HG03558 (cell line): ENCODE measurements around the gene AGFG1.
A peak's percentile ranks its signal among the peaks of the same experiment; 100 is the strongest.

Source experiments
- ATAC-seq: cut with Tn5 transposase; IDR thresholded peaks from one replicate; pipeline ENCODE4 v1.9.1; 2021; ENCODE audit warnings: moderate number of reproducible peaks; ENCODE audit not compliant: unreplicated experiment; ENCODE audit errors: extremely low read depth

AGFG1 gene

DNA sequence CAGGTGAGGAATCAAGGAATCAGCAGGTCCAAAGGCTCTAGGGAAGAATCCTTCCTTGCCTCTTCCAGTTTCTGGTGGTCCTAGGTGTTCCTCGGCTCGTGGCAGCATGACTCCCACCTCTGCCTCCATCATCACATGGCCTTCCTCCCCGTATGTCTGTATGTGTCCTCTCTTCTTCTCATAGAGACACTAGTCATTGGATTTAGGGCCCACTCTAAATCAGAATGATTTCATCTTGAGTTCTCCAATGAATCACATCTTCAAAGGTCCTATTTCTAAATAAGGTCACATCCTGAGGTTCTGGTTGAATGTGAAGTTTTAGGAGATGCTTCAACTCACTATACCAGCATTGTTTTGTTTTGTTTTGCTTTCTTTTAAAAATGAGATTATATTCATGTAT is 11.1 kb upstream of the AGFG1 start:
- ATAC-seq = no peak

DNA sequence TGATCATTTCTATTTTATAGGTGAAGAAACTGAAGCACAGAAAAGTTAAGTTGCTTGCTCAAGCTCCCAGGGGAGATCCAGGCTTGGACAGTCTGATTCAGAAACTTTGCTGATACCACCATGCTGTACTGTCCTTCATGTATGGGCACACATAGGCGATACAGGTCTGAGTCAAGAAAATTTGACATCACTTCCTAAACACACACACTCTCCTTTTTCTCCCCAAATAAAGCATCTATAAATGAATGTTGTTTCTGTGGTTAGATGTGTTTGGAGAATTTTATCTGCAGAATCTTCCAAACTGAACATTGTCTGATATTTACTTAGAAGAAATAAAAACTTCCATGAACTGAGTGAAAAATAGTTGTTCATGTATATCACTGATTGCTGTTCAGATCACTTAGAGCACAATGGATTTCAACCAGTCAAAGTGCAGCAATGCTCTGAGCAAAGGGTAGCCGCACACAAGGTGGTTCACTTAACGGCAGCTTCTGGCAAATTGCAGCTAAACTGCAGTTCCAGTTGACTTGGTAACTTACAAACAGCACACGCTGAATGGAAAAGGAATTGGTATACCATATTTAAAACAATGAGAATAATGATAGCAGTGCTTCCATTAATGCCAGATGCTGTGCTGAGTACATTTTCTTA is 10.0 kb upstream of the AGFG1 start:
- ATAC-seq = peak; percentile 5

DNA sequence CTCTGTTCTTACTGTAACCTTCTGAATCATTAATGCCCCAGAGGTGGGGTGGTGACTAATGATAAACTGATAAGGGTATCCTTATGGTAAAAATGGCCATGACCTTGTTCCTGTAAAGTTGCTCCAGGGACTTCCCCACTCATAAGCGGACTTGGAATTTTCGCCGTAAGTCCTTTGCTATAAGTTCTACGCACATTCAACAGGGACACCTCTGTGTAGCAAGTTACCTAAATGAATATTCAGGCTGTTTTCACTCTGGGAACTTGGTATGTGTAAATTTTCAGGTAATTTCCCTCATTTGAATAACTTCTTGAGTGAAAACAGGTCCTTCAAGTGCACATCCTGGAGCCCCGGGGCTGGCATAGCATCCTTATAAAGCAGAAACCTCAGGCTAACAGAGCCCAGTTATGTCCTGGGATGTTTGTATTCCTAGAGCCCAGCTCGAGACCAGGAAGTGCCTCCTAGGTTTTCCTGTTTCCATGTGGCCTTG is 9.4 kb upstream of the AGFG1 start:
- ATAC-seq = peak; percentile 62

DNA sequence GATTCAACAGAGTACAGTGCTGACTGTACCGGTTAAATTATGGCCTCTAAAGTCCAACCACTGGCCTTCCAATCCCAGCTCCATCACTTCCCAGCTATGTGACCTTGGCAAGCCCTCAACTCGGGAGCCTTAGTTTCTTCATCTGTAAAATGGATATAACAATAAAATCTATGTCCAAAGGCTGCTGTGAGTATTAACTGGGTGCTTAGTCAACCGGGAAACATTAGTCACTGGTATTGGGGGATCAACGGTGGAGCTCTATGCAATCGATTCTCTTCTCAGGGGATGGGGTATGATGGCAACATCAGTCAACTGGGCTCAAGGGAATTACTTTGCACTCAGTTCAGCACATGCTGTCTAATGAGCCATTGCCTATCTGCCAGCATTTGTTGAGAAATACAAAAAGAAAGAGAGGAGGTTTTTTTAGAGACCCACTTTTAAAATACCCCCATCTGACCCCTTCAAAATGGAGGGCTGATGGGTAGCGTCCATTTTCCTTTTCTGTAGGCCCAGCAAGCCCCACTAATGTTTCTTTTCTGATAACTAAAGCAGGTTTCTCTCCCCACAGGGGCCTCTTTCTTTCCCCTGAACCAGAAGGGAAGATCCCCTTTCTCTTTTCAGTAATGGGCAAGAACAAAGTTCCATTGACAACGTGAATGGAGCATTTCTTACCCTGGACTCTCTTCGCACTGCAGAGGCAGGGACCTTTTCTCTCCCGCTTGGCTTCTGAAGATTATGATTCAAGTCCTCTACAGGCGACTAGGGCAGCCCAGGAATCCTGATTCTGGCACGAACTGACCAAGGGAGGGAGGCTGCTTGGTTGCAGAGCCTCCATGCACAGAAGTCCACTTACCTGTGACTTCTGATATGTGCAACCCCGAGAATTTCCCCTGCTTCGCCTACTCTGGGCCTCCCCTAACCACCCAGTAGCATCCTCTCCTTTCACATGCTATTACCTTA is 8.7 kb upstream of the AGFG1 start:
- ATAC-seq = no peak

DNA sequence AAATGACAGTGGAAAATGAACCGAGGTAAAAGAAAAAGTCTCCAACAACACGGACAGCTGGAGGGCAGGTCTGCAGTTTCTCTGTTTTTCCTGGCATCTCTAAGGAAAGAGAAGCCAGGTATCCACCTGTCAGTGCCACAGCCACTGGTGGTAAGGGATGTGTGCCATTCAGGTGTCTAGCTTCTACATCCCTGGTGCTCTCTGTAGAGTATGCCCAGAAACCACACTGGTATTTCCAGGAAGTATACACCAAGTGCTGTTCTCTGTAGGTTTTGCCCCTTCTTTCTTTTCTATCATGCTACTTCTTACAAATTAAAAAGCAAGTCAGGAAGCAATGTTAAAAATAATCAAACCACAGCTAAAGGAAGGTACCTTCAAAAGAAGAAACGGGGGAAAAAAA is 7.6 kb upstream of the AGFG1 start:
- ATAC-seq = no peak

DNA sequence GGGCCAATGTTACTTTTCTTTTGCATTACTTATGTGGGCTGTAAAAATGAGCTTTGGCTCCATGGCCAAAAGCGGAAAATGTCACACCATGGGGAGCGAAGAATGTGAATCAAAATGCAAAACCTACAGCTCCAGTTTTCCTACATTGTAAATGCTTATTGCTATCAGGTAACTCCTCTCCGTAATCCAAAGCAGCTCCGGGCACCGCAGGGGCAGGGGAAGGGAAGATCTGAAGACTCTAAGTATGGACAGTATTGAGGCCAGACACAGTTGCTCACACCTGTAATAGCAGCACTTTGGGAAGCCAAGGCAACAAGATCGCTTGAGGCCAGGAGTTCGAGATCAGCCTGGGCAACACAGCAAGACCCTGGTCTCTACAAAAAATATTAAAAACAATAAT is 7.1 kb upstream of the AGFG1 start:
- no peak for ATAC-seq

DNA sequence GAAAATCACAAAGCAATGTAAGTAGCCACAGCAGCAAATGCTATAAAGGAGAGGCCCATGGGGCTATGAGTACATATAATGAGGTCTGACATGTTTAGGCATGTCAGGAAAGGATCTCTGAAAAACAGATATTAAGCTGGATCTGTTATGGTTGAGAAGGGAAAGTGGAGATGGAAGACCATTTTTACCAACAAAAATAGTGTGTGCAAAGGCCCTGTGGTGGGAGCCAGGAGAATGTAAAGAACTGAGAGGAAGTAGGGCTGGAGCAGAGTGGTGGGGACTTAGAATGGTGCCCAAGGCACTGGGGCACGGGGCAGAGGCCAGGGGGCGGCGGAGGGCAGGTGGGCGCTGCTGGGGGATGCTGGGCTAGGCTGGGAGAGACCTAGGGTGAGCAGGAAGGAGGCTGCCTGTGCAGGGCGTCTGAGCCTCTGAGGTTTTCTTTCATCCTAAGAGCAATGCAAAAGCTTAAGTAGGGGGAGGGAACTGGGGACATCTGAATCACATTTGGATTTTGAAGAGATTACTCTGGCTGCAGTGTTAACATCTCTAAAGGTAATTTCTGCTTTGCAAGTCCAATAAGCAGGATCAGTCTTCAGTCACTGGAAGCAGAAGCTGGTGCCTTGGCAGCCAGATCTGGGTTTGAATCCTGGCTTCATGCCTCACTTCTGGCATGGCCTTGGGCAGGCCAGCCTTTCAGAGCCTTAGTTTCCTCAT is 4.9 kb upstream of the AGFG1 start:
- ATAC-seq = no peak

DNA sequence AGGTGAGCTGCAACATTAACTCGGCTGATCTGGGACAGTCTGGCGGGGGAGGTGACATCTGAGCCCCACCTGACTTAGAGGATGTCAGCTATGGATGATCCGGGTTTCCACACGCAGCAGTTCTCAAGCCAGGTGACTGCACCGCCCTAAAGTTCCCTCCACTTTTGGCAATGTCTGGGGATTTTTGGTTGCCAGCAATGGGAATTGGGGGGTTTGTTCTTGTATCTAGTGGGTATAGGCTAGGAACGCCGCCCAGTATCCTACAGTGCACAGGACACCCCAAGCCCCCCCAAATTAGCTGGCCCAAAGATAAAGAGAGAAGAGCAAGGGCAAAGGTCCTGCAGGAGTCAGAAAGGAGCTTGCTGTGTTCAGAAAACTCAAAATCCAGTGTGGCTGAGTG is 544 bp upstream of the AGFG1 start:
- no peak for ATAC-seq

DNA sequence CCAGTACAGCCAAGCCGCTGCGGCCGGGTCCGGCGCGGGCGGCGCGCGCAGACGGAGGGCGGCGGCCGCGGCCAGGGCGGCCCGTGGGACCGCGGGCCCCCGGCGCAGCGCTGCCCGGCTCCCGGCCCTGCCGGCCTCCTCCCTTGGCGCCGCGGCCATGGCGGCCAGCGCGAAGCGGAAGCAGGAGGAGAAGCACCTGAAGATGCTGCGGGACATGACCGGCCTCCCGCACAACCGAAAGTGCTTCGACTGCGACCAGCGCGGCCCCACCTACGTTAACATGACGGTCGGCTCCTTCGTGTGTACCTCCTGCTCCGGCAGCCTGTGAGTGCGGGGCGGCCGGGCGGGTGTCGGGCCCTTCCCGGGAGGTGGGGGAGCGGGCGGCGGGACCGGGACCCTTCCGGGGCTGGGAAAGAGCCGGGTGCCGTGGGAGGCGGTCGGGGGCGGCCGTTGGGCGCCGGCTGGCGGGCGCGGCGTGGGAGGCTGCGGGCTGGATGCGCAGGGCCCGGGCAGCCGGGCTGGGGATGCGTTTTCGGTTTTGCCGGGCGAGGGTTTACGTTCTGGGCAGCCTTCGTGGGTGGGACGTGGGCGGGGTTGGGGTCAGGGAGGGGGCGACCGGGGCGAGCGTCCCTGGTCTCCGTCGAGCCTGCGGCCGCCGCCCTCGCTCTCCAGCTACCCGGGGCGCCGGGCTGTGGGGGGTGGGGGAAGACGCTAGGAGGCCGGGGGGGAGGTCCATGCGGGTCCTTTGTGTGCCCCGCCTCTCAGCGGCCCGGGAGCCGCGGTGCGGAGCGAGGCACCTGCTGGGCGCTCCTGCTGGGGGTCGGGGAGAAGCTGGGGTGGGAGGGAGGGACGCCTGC is 537 bp downstream of the AGFG1 start:
- ATAC-seq = peak; percentile 43

DNA sequence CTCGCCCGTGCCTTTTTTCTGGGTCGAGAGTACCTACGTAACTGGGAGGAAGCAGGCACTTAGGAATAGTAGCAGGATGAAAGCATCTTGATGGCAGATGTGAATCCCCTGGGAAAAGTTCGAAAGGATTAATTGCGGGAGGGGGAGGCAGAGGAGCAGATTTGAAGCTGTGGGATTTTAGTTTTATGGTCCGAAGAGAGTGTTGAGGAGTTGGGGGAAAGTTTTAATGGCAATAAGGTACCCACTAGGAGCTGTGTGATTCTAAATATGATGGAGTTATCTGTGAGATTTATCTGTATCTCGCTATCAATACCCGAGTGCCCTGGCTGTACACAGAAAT is 1.1 kb downstream of the AGFG1 start:
- no peak for ATAC-seq

DNA sequence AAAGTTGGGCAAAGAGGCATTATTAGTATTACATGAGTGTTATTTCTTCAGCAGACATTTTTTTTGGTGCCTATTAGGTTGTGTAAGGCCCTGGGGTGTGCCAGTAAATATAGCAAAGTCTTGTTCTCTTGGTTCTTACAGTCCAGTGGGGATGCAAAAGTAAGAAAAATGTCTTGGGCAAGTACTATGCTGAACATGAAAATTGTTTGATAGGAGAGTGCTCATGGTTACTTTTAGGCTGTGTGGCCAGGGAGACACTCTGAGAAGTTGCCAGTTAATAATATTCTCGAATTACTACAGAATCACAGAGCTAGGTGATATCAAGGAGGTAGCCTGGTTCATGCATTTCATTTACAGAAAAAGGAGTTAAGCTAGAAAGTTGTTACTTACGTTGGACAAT is 1.9 kb downstream of the AGFG1 start:
- no peak for ATAC-seq

DNA sequence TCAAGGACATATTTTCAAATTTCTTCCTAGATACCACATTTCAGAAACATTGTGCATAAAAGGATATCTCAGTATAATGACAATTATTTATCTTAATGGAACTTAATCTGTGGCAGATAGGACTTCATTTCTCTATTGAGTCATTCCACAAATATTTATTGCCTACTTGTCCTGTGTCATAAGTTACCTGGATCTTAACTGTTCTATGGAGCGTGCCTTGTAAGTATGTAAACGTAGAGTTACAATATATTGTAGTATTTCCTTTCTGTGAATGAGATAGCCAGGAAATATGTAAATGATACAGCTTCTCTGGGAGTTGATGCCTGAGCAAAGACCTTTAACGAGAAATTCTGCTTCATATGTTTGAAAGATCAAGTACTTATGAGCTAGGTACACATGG is 2.5 kb downstream of the AGFG1 start:
- no peak for ATAC-seq

DNA sequence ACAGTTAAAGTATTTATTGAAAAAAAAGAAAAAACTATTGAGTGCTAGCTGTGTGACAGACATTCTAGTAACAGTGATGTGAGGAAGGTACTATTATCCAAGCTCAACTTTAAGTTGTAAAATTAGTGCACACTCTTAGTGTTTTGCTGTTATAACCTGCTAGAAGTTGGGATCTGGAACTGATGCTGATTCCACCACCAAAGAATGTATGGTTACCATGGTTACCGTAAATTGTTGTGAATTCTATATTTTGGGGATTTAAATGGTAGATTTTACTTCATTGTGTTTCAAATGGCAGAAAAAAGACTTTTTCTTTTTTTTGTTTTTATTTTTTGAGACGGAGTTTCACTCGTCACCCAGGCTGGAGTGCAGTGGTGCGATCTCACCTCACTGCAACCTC is 5.3 kb downstream of the AGFG1 start:
- no peak for ATAC-seq

DNA sequence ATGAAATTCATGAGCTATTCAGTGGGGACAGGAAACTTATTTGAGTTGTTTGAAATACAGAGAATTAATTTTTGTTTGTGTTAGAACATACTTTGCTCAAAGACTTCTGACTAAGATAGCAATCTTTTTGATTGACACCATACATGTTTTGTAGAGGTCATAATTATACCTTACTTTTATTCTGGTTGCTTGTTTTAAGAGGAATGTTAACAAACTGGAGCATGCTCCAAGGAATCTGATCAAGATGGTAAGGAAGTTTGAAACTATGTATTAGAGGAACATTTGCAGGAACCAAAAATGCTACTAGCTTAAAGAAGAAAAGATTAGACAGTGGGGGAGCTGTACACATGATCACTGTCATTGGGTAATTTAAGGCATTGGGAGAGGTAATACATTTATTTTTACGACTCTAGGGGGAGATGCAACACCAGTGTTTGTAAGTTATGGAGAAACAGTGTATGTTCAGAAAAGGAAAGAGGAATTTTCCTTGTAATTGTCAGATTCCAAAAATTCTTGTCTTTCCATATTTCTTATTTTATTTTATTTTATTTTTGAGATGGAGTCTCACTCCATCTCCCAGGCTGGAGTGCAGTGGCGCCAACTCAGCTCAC is 8.0 kb downstream of the AGFG1 start:
- no peak for ATAC-seq

DNA sequence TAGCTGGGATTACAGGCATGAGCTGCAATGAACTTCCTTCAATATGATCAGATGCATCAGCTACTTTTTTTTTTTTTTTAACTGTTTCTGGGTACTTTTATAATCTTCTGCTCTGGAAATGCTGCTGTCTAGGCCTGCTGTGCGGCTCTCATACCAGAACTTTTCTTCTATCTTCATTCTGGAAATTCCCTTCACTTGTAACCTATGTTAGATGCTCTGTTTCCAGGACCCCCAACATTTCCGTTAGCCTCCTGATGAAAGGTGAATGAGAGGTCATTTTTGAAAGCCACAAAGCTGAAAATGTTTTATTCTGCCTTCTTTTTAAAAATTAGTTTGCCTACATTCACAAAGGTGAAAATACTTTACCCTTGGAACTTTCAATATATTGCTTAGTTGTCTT is 8.6 kb downstream of the AGFG1 start:
- ATAC-seq = no peak

DNA sequence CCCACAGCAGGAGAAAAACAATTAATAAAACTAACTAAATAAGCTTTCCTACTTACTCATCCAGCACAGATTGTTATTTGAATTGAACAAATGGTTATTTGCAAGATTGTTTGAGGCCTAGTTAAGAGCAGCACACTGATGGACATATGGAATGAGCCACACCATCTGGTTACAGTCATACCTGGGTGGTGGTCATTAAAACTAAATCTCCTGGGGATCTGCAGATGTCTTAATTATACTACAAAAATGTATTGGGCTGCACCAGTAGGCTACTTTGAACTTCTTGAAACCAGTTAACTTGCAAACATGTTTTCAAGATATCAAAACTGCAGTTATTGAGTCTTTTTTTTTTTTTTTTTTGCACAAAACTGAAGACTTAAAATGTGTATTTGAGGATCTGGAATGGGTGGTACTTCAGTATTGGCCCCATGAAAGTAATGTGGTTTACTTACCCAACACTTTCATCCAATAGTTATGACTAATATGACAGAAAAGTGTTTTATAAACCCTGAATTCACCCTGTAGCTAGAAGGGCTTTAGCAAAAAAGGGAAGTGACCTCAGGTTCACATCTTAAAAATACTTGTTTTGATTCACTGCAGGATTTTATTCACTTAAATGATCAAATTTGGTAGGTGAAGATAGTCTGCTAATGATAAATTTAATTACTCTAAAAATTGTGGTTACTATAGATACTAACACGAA is 10.8 kb downstream of the AGFG1 start:
- peak; percentile 92 for ATAC-seq

DNA sequence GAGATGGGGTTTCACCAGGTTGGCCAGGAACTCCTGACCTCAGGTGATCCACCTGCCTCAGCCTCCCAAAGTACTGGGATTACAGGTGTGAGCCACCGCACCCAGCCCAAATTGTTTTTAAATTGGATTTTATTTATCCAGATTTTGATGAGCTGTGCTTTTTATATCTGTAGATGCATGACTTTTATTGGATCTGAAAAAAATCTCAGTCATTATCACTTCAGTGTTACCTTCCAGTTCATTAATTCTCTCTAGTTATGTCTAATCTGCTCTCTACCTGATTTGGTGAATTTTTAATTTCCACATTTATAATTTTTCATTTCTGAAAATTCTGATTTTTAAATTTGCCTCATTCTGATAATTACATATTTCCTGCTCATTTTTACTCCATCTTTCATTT is 13.5 kb downstream of the AGFG1 start:
- no peak for ATAC-seq

DNA sequence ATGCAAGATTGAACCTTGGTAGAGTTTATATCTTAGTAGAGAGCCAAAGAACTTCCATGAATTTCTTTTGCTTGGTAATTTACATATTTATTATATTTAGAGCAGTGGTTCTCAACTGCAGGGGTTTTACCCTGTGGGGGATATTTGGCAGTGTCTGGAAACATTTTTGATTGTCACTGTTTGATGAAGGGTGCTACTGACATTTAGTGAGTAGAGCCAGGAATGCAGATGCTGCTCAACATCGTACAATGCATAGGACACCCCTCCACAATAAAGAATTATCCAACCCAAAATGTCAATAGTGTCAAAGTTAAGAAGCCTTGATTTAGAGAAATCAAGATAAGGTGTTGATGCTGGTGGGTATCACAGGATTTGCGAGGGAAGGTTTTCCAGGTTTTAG is 14.7 kb downstream of the AGFG1 start:
- ATAC-seq = no peak

DNA sequence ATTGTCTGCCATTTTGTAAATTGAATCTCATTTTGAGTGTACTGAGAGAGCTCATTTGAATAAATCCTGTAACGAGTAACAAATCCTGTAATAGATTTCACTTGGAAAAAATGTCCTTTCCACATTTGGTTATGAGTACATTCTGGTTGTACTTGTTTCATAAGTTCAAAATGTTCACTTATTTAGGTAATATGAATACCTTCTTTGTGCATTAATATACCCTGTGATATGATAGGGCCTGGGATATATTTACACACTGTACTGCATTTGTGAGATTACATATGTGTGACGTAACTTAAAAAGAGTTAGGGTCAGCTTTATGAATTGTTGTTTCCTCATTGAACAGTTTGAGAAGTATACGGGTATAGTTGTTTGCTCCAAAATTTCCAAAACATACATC is 16.1 kb downstream of the AGFG1 start:
- no peak for ATAC-seq
